HG03280 (cell line): Measurements from ENCODE around the gene TFEB.
A peak's percentile ranks its signal among the peaks of the same experiment; 100 is the strongest.

ENCODE experiments used
- ATAC-seq: cut with Tn5 transposase; IDR thresholded peaks from one replicate; pipeline ENCODE4 v1.9.1; 2021; ENCODE audit warnings: mild to moderate bottlenecking, moderate library complexity; ENCODE audit not compliant: unreplicated experiment

Gene TFEB

DNA sequence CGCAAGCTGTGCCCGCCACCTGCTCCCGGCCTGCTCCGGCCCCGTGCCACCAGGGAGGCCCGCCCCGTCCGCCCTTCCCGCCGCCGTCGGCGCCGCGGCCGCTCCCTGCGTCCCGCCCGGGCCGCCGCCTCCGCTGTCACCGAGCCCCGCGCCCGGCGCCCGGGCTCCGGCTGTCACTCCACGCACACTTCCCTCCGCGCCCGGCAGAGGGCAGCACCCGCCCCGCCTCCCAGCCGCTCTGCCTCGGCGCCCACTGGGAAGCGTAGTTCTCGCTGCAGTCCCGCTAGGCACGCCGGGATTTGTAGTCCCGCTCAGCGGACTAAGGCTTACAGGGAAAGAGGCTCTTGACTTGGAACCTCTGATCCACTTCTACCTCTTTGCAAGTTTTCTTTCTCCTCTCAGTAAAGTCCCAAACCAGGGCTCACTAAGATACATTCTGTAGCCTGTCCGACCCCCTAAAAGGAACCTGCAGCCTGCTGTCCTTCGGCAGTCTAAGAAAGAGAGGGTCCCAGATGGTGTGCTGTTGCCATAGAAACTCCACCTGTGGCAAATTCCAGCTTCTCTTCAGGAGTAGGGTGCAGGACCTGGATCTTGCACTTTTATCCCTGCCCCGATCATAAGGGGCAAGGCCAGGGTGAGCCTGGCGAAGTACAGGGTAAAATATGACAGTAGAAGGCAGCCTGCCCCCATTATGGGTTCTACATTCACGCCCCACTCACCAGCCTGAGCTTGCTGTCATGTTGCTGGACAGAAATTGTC is at the start of gene TFEB:
TSS of gene TFEB (minus strand) at position 182 of the 759 bp plus-strand sequence. CDS start 44,395 bp downstream, outside the sequence.
- ATAC-seq, result peak; percentile 50

DNA sequence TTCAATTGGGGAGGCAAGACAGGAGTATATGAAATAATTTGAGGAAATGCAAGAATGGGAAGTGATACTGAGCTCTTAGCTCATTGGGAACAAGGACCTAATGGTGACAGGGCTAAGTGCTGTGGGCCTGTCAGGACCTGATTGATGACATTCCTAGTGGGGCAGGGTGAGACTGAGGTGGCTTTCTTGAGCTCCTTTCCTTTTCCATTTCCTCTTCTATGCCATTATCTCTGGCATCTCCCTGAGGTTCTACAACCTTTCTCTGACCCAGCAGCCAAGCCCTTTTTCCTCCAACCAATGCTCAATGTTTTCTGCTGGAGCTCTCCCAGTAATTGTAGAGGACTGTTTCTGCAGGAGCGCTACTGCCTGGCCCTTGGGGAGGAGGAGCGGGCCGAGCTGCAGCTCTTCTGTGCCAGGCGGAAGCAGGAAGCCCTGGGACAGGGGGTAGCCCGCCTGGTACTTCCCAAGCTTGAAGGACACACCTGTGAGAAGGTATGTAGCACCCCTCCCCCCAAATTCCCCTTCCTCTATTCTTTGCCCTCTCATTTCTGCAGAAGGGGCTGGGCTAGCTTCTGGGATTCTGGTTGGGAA is 49.3 kb upstream of the TFEB start:
- ATAC-seq, result no peak

DNA sequence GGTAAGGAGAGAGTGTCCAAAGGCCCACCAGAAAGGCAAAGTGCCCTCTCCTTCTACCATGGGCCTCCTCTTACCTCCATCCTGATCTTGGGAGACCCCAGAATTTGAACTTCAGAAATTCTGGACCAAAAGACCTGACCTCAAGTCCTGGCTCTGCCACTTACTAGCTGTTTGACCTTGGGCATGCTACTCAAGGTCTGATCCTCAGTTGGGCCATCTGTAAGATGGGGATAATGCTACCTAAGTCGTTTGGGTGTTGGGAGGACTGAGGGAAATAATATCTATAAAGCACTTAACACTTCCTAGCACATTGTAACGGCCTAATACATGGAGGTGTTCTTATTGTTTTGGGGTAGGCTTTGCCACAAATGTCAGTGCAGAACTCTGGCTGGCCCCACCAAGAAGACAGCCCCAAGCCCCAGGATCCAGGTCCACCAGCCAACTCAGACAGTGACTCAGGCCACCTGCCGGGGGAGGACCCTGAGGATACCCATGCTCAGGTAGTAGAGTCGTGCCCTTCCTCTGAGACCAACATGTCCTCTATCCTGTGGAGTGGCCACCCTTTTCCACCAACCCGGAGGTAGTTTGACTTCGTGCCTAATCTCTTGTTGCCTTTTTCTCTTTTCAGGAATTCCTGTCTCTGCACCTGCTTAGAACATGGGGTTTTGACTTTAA is 47.8 kb upstream of the TFEB start:
- ATAC-seq, result no peak

DNA sequence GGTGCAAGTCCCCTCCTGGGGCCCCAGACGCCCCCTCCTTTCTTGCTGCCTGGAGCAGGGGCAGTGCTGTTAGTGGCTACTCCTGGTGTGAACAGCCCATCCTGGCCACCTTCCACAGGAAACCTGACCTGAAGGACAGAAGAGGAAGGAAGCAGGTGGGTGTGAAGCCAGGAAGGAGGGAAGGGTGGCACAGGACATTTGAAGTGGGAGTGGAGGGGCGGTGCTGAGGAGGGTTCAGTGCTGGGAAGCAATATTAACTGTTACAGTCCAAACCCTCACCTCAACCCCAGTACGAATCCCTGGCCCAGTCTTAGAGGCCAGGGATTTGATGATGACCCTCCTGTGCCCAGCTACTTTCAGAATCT is 45.9 kb upstream of the TFEB start:
- ATAC-seq, result no peak

DNA sequence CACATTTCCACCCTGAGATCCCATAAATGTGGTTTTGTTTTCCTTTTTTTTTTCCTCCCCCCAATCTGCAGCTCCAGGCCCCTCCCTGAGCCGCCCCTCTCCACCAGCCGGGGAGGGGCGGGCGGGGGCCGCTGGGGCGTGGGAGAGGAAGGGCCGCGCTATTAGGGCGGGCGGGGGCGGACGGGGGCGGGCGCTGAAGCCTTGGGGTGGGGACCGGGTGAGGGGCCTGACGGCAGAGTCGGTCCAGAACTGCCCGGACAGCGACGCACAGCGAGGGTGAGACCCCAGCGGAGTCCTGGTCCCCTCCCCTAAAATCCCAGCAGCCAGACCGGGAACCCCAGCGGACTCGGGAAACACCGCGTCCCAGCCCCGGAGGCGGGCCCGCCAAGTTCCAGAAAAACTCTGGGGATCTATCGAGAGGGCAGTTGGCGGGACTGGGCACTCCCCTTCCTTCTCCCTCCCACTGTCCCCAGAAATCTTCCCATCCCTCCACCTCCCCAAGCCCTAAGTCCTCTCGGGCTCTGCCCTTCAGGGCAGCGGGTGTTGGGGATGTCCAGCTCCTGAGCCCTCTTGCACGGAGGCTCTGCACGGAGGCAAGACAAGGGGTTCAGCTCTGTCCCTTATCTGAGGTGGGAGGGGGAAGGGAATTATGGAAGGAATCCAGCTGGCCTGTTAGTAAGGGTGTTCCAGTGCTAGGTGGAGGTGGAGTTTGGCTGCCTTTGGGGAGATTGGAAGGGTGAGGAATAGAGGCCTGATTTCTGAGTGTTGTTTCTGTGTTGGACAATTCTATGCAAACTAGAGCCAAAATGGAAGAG is 45.4 kb upstream of the TFEB start, which contains the start of gene PRICKLE4:
TSS of gene PRICKLE4 (plus strand) at position 232 of the 815 bp plus-strand sequence. CDS start 2,692 bp downstream, outside the sequence.
- no peak for ATAC-seq

DNA sequence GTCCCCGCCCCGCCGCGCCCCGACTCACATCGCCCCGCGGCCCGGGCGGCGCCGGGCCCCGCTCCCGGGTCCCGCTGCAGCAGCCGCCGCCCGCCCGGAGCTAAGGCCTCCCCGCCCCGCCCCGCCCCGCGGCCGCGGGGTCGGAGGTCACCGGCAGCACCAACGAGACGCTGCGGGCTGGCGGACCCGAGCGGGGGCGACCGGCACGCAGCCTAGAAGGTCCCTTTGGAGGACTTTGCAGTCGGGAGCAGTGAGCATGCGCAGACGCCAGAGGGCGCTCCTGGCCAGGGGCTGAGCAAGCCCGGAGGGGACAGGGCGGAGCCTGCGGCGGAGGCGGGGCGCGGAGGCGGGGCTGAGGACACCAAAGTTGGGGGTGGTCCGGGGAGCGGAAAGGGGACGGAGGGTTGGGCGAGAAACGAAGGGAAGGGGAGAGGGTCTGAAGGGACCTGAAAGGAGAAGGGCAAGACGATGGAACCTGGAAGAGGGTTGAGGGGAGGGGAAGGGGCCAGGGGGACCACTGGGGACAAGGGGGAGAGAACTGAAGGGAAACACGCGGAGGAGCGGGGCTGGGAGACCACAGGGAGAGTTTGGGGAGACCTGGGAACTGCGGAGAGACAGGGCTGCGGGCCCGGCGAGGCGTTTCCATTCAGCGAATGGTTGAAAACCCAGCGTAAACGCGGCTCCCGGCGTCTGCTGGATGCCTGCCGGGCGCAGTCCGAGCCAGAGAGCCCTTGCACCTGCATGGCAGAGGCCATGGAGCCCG is 44.6 kb upstream of the TFEB start, which contains the start of gene FRS3:
TSS of gene FRS3 (minus strand) at position 113 of the 763 bp plus-strand sequence. CDS start 2,913 bp downstream, outside the sequence.
- ATAC-seq, result peak; percentile 90

DNA sequence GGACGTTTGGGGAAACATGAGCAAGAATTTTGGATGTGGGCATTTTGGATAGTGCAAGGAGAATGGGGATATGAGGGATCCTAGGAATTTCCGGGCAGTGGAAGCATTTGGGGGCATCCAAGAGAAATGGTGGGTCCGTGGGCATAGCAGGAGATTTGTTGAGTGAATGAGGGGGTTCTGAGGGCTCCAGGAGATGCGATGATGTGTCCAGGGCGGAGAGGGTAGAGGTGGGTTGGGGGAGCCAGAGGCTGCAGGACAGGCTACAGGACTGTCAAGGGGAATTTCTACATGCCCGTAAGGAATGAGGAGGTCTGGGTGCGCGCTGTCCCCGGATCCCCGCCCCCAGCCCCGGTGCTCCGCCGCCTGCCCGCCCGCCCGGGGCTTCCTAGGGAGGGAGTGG is 43.9 kb upstream of the TFEB start:
- no peak for ATAC-seq

DNA sequence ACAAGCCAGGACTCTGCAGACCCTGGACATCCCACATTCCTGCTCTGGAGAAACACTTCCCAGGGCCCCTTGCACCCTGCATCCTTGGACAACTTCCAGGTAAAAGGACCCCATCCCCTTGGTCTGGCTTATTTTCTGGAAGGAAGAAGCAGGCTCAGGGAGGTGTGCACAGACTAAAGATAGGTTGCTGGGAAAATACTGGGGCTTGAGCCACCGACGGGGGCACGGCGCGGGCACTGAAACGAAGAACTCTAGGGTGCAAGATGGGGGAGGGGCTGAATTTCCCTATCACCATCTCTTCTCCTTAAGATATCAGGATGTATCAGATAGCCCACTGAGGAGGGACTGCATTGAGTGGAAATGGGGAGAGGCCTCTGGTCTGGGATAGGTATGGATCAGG is 43.5 kb upstream of the TFEB start:
- ATAC-seq, result no peak

DNA sequence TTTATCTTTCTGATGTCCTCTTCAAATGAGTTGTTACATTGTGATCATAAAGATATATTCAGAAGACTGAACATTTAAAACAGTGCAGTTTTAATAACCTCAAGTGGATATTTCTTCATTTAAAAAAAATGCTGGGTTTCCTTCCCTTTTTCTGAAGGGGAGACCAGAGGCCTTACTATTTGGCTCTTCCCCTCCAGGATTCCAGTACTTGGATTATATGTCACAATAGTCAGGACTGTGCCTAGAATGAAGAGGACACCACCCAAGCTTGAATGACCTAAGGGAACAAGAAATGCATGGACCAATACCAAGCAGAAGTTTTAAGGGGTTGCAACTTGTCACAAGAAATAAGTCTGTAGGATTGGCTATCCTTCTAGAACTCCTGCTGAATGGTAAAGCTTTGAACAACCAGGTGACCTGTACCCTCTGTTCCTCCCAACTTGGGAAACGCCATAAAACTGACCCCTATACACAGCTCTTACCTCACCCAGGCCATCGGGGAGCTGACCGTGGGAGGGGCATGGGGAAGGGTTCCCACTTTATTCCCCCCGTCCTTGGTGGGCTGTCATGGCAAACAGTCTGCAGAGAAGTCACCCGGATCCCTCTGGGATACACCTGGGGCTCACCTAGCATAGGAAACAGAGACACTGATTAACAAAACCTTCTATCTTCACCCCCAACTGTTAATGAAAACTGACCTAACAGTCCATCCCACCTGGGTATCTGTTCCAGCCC is 42.3 kb upstream of the TFEB start:
- ATAC-seq, result no peak

DNA sequence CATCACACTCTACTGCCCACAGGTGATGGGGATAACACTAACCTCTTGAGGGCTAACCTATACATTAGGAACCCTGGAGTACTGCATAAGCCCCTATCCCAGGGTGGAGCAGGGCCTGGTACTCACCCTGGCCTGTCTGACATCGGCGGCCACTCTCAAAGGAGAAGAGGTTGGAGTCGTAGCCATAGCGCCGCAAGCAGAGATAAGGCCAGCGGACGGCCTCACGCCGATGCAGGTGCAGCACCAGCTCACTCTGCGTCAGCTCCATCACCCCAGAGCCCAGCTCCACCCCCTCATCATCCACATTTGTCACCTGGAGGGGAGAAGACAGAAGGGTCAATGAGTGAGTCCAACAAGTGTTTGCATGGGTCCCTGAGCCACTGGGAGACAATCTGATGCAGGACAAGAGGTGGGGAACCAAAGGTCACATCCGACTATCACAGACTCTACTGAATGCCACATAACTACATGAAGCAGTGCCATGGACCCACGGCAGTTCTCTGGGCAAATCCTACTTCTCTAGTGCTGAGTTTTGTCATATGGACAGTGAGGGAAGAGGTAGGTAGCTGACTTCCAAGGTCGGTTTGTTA is 40.0 kb upstream of the TFEB start:
- ATAC-seq, result no peak

DNA sequence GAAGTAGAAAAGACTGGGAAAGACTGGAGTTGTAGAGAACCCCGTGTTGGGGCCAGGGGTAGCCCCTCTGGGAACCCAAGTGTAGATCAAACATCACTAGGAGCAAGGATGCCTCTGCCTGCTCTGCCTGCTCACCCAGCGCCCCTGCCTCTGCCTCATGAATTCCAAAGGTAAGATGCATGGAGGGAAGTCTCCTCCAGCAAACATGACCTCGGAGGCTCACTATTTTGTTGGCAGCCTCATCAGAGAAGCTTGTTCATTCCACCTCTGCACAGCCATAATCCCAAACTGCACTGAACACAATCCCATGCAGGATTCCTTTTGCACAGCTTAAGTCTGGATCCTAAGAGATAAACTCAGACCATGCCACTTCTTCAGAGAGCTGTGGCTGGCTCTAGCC is 39.4 kb upstream of the TFEB start:
- ATAC-seq, result no peak

DNA sequence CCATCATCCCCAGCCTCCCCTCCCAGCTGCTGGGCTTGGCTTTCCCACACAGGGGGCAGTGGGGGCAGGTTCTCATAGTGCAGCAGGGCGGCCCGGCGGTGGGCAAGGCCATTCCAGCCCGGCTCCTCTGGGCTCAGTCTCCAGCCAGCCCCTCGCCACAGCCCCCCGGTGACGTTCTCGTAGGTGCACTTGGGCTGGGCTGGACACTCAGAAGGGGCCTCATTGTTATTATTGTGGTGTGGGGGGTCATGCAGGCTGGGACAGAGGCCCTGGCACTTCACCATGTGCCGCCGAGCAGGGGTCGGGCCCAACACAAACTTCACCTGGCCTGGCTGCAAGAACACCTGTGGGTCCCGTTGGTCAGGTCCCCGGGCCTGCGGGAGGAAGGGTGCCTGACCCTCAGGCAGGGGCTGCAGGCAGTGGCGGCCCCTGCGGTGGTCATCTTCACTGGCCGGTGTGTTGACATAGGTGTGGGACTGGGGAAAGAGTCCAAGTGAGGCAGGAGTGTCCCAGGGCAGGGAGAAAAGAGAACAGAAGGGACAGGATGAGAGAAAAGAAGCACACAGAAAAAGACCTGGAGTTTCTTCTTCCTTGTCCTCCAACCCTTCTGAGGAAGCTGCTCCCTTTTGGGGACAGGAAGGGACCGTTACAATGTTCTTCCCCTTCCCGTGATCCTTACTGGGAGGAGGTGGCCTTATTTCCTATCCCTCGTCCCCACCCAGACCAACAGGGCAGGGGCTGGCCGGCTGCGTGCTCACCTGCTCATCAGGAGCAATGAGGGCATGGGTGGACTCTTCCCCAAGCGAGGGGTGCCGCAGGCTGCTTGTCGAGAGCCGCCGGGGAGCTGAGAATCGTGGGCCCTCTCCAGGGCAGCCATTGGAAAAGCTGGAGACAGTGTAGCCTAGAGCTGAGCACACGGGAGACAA is 35.9 kb upstream of the TFEB start:
- no peak for ATAC-seq

DNA sequence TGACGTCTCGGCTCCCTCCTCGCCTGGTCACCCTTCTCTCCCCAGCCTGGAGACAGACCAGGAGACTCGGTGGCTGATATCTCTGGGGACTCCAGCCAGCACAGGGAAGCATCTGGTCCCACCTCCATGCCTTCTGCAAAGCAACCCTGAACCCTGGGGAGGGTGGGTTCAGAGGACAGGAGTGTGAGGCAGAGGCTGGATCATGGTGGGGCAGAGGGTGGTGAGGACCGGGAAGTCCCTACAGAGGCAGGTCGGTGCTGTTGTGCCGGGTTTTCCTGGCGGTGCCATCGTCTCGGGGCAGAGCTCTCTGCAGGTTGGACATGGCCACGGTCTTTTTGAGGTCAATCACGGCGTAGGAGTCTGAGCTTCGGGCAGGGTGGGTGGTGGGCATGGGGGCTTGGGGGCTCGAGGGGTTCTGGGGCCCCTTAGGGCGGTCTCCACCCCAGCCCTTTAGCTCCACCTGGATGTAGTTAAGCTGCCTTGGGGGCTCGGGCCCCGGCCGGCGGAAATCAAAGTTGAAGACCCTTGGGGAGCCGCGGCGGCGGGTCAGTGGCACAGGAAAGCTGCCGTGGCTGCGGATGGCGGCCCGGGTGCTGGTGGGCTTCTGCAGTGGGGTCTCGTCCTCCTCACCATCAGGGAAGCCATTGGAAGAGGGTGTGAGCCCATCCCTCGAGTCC is 35.1 kb upstream of the TFEB start:
- no peak for ATAC-seq

DNA sequence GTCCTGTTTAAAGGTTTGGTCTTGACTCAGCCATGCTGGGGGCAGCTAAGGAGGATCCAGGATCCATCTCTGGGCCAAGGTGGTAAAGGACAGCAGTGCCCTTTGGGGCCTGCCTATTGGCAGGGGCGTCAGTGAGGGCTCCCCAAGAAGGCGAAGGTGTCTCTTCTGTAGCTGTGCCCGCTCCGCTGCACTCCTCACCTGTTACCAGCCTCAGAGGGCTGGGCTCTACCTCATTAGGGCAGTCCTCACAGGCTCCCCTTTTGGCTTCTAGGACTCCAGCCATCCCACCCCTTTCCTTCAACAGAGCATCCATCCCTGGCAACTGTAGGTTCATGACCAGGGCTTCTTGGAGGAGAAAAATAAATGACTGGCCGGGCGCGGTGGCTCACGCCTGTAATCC is 34.0 kb upstream of the TFEB start:
- ATAC-seq, result no peak

DNA sequence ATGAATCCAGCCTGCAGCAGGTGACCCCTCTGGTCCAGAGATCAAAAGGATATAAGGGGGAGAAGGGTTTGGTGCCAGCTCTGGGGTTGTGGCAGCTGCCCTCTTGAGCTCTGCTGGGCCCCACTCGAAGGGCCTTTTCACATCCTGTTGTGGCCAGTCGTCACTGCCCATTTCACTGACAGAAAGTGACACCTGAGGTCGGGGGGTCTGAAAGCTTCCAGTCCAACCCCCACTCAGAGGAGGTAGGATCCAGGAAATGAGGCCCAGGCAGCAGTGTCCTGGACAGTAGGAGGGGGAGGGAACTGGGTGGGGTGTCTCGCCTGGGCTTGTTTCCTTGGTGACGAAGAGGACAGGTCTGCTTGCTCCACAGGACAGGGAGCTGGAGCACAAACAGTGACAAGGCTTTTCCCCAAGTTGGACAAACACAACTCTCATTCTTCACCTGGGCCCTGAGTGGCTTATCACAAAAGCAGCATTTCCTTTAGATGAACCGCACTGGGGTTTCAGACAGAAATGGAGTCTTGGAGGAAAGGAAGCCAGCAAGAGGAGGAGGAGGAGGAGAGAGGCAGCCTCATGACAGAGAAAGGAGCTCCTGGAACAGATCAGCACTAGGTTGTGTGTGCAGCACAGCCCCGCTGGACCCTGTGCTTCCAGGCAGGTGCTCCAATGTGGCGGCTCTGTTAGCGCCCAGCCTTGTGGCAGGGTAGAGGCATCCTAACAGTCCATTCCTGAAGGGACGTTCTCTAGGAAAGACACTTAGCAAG is 33.3 kb upstream of the TFEB start:
- ATAC-seq, result no peak

DNA sequence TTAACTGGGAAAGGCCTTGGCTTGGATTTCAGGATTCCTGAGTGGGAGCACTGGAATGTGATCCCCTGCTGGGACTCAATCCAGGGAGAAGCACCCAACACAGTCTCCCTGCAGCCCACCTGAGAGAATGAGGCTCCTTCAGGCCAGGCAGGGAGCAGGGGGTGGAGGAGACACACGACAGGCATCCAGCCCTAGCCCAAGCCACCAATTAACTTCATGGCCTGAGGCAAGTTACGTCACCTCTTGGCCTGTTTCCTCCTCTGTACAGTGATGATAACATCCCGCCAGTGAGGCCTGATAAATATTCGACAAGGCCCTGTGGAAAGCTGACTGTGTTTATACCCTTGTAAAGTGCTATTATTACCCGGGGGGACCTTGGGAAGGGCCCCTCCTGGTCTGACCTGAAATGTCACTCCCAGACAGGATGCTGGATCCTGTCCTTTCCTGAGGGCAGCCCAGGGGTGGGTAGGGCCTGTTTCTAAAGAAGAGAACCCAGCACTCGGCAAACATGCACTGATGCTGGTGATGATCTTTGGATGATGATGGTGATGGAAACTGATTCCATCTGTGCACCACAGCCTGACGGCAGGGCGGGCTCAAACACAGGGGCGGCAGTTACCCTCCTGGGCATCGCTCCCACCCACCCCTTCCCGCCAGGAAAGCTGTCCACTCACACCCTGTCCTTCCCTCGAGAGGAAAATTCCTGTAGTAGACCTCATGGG is 31.9 kb upstream of the TFEB start:
- no peak for ATAC-seq
